Heart left ventricle (tissue), 13 donors: Measurements from ENCODE around the gene DGKA.

ENCODE experiments used
- CTCF ChIP-seq, 12 donors: fragments of 200-600 bp; sonication (generic) in 4 of 12; IDR thresholded peaks; one replicate each; pipeline versions ENCODE4 v1.5.0 to v1.8.0; 2018 to 2022; ENCODE audit warnings: antibody characterized with exemption in 12 of 12, mild to moderate bottlenecking in 5 of 12
- POLR2A ChIP-seq, 2 donors: fragments of 450-650 bp; IDR thresholded peaks; one replicate each; pipeline ENCODE4 v1.6.1; 2017; ENCODE audit warnings: antibody characterized with exemption in 2 of 2, mild to moderate bottlenecking in 2 of 2, moderate library complexity in 2 of 2
- donor health status: ischemic (EF 13 %, LVEDD 7.1; RV severe dilation, severe dysfunction).
- donor health status: DM: no; HTN: yes; CAD: no.
- donor health status: DM: no; HTN: no; CAD: no.
- donor health status: ischemic (EF 25% LVEDD 6.9; RV normal size, moderate dysfunction).
- donor health status: ischemic (EF 25% LVEDD 5.7; RV mildly dilated, moderate dysfunction).
- donor health status: ischemic (EF 35%, LVEDD 5.7; RV mildly dilated, moderate dysfunction).
- donor health status: nonischemic (EF 11% LVEDD 7.7; RV severe dilation, severe dysfunction).
- donor health status: DM: yes; HTN: yes; CAD: no.
- donor health status: PGD.
- donor health status: ischemic (EF 29% LVEDD 5.4; RV normal size, mild dysfunction).
- donor health status: nonischemic (EF 23%, LVEDD 6.1; RV moderate dilation, normal function).

- TF ChIP-seq CTCF (IDR thresholded peaks at IDR 0.05) (no peak), POLR2A (IDR thresholded peaks at IDR 0.05) (no peak)
Measured at GRCh38 chr12:55997535-55997859, 66.5 kb downstream of the DGKA start.
